Measurements from ENCODE around the gene NOG. TPM values are rescaled to one million over a fixed set of nuclear protein-coding genes. Genes with fewer than 3 reads are reported as not detected.

Gene NOG
- total RNA-seq, 1 experiment from 2014 or later, result 0.15 TPM

DNA sequence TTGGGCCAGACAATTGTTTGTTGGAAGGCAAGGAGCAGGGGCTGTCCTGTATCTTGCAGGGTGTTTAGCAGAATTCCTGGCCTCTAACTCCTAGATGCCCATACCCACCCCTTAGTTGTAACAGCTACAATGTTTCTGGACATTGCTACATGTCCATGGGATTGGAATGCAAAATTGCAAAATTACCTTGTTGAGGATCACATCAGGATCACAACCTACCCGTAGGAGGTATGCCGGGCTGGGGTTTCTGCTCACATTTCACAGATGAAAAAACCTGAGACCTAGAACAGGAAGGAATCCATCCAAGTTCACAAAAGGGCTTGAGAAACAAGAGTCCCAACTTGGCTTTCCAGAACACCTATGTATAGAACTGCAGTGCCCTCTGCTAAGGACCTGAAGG is 22.7 kb downstream of the NOG start:
- no peak for DNase-seq (ENCODE audit: low spot score)
- Histone ChIP-seq H3K4me1 (ENCODE audit: insufficient read depth, low read length, poor library complexity, severe bottlenecking) (no peaks in the 10 kb centered on the region), H3K4me3 (ENCODE audit: low read depth, low read length, poor library complexity, severe bottlenecking) (no peak overlapping the region), H3K36me3 (ENCODE audit: insufficient read depth, low read length, poor library complexity, severe bottlenecking) (no peaks in the 10 kb centered on the region), H3K9me3 (ENCODE audit: low read depth, low read length, poor library complexity, severe bottlenecking) (no peaks in the 10 kb centered on the region), H3K27me3 (replicated peaks; ENCODE audit: insufficient read depth, low read depth, low read length, poor library complexity) (no peaks in the 10 kb centered on the region), H3K27ac (ENCODE audit: low read depth, low read length, poor library complexity, severe bottlenecking) (no peak overlapping the region)
- ChIA-PET CTCF (no interaction called here), POLR2A (ENCODE audit: low non-redundant PET) (no interaction called here)
- BruUV-seq (replicated peaks), result no TSS peak
- TF ChIP-seq EZH2 (IDR thresholded peaks at IDR 0.05; ENCODE audit: borderline replicate concordance, low read depth, low read length, poor library complexity, severe bottlenecking), result no peak
- TF ChIP-seq, protein P1, sequence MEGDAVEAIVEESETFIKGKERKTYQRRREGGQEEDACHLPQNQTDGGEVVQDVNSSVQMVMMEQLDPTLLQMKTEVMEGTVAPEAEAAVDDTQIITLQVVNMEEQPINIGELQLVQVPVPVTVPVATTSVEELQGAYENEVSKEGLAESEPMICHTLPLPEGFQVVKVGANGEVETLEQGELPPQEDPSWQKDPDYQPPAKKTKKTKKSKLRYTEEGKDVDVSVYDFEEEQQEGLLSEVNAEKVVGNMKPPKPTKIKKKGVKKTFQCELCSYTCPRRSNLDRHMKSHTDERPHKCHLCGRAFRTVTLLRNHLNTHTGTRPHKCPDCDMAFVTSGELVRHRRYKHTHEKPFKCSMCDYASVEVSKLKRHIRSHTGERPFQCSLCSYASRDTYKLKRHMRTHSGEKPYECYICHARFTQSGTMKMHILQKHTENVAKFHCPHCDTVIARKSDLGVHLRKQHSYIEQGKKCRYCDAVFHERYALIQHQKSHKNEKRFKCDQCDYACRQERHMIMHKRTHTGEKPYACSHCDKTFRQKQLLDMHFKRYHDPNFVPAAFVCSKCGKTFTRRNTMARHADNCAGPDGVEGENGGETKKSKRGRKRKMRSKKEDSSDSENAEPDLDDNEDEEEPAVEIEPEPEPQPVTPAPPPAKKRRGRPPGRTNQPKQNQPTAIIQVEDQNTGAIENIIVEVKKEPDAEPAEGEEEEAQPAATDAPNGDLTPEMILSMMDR (conservative IDR thresholded peaks at IDR 0.05; ENCODE audit: low read depth, low read length), result no peak
- intact Hi-C loops (cut with micrococcal nuclease; ENCODE audit: unreplicated experiment), result no loop called here

DNA sequence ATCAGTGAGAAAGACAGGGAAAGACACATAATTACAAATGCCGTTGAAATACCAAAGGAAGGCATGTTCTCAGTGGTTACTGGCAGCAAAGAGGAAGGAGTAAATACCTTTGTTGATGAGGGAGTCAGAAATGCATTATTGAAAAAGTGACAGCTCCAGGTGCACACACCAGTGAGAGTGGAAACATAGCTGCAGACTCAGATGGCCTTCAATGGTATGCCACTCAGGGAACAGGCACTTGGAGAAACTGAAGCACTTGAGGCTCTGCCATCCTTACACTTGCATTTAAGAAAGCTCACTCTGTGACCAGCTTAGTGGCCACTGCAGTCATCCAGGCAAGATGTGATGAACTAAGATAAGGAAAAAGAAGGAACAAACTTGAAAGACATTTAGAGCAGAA is 29.9 kb downstream of the NOG start:
- intact Hi-C loops (cut with micrococcal nuclease; ENCODE audit: unreplicated experiment), result no loop called here
- TF ChIP-seq, protein P1 (conservative IDR thresholded peaks at IDR 0.05; ENCODE audit: low read depth, low read length), result no peak
- TF ChIP-seq EZH2 (IDR thresholded peaks at IDR 0.05; ENCODE audit: borderline replicate concordance, low read depth, low read length, poor library complexity, severe bottlenecking), result no peak
- DNase-seq (ENCODE audit: low spot score), result no peak
- Histone ChIP-seq H3K36me3 (ENCODE audit: insufficient read depth, low read length, poor library complexity, severe bottlenecking) (no peaks in the 10 kb centered on the region), H3K27ac (ENCODE audit: low read depth, low read length, poor library complexity, severe bottlenecking) (no peak overlapping the region), H3K4me1 (ENCODE audit: insufficient read depth, low read length, poor library complexity, severe bottlenecking) (no peaks in the 10 kb centered on the region), H3K9me3 (ENCODE audit: low read depth, low read length, poor library complexity, severe bottlenecking) (no peaks in the 10 kb centered on the region), H3K4me3 (ENCODE audit: low read depth, low read length, poor library complexity, severe bottlenecking) (no peak overlapping the region), H3K27me3 (replicated peaks; ENCODE audit: insufficient read depth, low read depth, low read length, poor library complexity) (no peaks in the 10 kb centered on the region)
- ChIA-PET POLR2A (ENCODE audit: low non-redundant PET) (no interaction called here), CTCF (no interaction called here)
- BruUV-seq (replicated peaks), result no TSS peak

DNA sequence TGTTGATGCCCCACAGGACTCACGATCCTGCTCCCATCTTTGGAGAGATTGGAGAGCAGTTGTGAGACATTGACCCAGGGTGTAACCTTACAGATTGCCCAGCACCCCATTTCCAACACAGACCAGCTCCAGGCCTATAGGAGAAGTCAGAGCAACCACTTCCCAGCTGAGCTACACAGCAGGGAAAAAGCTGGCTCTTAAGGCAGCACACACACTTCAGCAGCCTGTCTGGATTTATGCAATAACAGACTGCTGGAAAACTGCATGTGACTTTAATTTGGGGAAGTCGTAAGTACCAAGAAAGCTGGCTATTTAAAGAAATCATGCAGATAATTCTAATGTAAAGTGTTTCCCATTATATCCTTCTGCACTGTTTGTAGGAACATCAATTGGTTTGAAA is 30.8 kb downstream of the NOG start:
- POLR2A ChIA-PET (ENCODE audit: low non-redundant PET), result no interaction called here
- H3K27ac ChIP-seq (ENCODE audit: low read depth, low read length, poor library complexity, severe bottlenecking), result no peak overlapping the region
- intact Hi-C loops (cut with micrococcal nuclease; ENCODE audit: unreplicated experiment), result no loop called here
- no peaks in the 10 kb centered on the region for H3K36me3 ChIP-seq (ENCODE audit: insufficient read depth, low read length, poor library complexity, severe bottlenecking)
- no TSS peak for BruUV-seq (replicated peaks)
- TF ChIP-seq, protein P1 (conservative IDR thresholded peaks at IDR 0.05; ENCODE audit: low read depth, low read length), result no peak
- no peak for TF ChIP-seq EZH2 (IDR thresholded peaks at IDR 0.05; ENCODE audit: borderline replicate concordance, low read depth, low read length, poor library complexity, severe bottlenecking)
- no peak overlapping the region for H3K4me3 ChIP-seq (ENCODE audit: low read depth, low read length, poor library complexity, severe bottlenecking)
- H3K4me1 ChIP-seq (ENCODE audit: insufficient read depth, low read length, poor library complexity, severe bottlenecking), result no peaks in the 10 kb centered on the region
- CTCF ChIA-PET, result no interaction called here
- DNase-seq (ENCODE audit: low spot score), result no peak
- H3K9me3 ChIP-seq (ENCODE audit: low read depth, low read length, poor library complexity, severe bottlenecking), result no peaks in the 10 kb centered on the region
- H3K27me3 ChIP-seq (replicated peaks; ENCODE audit: insufficient read depth, low read depth, low read length, poor library complexity), result no peaks in the 10 kb centered on the region

All from A673 (cell line).